Endothelial cell of umbilical vein (primary cell): ENCODE results near the gene AMOT. TPM values are rescaled to one million over a fixed set of nuclear protein-coding genes. Genes with fewer than 3 reads are reported as not detected.

Experiments used
- BruUV-seq: library from RNA; stranded (reverse); fragments of 400-500 nt; replicated peaks from 2 replicates; lab custom pipeline; 2021; lab: Mats Ljungman, UMichigan
- CTCF ChIA-PET: fragments of 300-600, 350-600 bp; sonication (Branson Sonifier 250); formaldehyde crosslinking; loops from one replicate; lab custom pipeline; 2021; ENCODE audit warnings: antibody characterized with exemption, inconsistent platforms; lab: Charles Lee
- POLR2A ChIA-PET: fragments of 300-600, 350-600 bp; sonication (Branson Sonifier 250); formaldehyde crosslinking; loops from one replicate; lab custom pipeline; 2021; ENCODE audit warnings: antibody characterized with exemption, inconsistent platforms; lab: Charles Lee
- DNase-seq: peaks from one replicate; pipeline ENCODE4 v3.0.0-alpha.2; 2011; ENCODE audit warnings: low read depth, low spot score
- FAIRE-seq: peaks from 2 replicates; lab custom pipeline; 2011; peaks lifted over from hg19 to GRCh38; lab: Jason Lieb, UNC
- H2AFZ ChIP-seq: 2 replicates; pipeline ENCODE4 v1.6.0; 2012; ENCODE audit warnings: low read depth, low read length, control low read depth, inconsistent platforms
- H3K27ac ChIP-seq: 2 replicates; pipeline ENCODE4 v1.5.1; 2011; ENCODE audit warnings: low read depth, mild to moderate bottlenecking, control low read depth, low read length, moderate library complexity; ENCODE audit not compliant: insufficient read depth
- H3K27me3 ChIP-seq, 2 experiments: 2 replicates each; pipeline versions ENCODE4 v1.6.0 to v1.6.1; 2011; ENCODE audit warnings: low read length in 2 of 2, mixed read lengths in 1 of 2; ENCODE audit not compliant: control insufficient read depth in 2 of 2, insufficient read depth in 2 of 2
- H3K36me3 ChIP-seq, 2 experiments: 2 replicates in 1 of 2; 3 replicates in 1 of 2; pipeline ENCODE4 v1.5.1; 2011; ENCODE audit warnings: low read length in 2 of 2, mild to moderate bottlenecking in 1 of 2, moderate library complexity in 1 of 2; ENCODE audit not compliant: control insufficient read depth in 2 of 2, insufficient read depth in 2 of 2; ENCODE audit errors: extremely low read depth in 1 of 2
- H3K4me1 ChIP-seq: 3 replicates; pipeline ENCODE4 v1.5.1; 2011; ENCODE audit warnings: mild to moderate bottlenecking, low read length; ENCODE audit not compliant: control insufficient read depth, insufficient read depth; ENCODE audit errors: extremely low read depth
- H3K4me2 ChIP-seq: 2 replicates; pipeline ENCODE4 v1.6.1; 2011; ENCODE audit warnings: low read length, control low read depth, mixed read lengths; ENCODE audit not compliant: insufficient read depth
- H3K4me3 ChIP-seq, 3 experiments: fragments of 200-600 bp in 1 of 3; sonication (generic), shearing (Covaris generic) in 1 of 3; replicated peaks in 1 of 3; 2 replicates each; pipeline ENCODE4 v1.5.1; 2011 to 2016; ENCODE audit warnings: control low read depth in 3 of 3, low read length in 3 of 3, mild to moderate bottlenecking in 2 of 3, inconsistent platforms in 1 of 3, low read depth in 1 of 3, moderate library complexity in 1 of 3; ENCODE audit not compliant: insufficient read depth in 1 of 3
- H3K79me2 ChIP-seq: 2 replicates; pipeline ENCODE4 v1.6.0; 2012; ENCODE audit warnings: low read length, inconsistent platforms; ENCODE audit not compliant: control insufficient read depth, insufficient read depth
- H3K9ac ChIP-seq: replicated peaks from 2 replicates; pipeline ENCODE3; 2011; ENCODE audit warnings: low read length, control low read depth; ENCODE audit not compliant: insufficient read depth; ENCODE audit errors: extremely low read depth
- H3K9me1 ChIP-seq: replicated peaks from 3 replicates; pipeline ENCODE4 v1.6.0; 2011; ENCODE audit warnings: mild to moderate bottlenecking, low read length; ENCODE audit not compliant: control insufficient read depth, insufficient read depth; ENCODE audit errors: extremely low read depth
- H3K9me3 ChIP-seq: replicated peaks from 2 replicates; pipeline ENCODE4 v1.5.1; 2012; ENCODE audit warnings: low read length, inconsistent platforms; ENCODE audit not compliant: control insufficient read depth, insufficient read depth
- H4K20me1 ChIP-seq: replicated peaks from 2 replicates; pipeline ENCODE3; 2011; ENCODE audit warnings: mild to moderate bottlenecking, low read length; ENCODE audit not compliant: control insufficient read depth, insufficient read depth; ENCODE audit errors: extremely low read depth
- EZH2 ChIP-seq: IDR thresholded peaks from 2 replicates; pipeline ENCODE4 v1.6.1; 2012; ENCODE audit warnings: borderline replicate concordance, low read depth, mild to moderate bottlenecking, moderate library complexity, low read length, inconsistent platforms; ENCODE audit not compliant: severe bottlenecking
- FOS ChIP-seq: IDR thresholded peaks from 2 replicates; pipeline ENCODE4 v1.6.1; 2011; ENCODE audit warnings: mild to moderate bottlenecking, low read length, moderate library complexity, borderline replicate concordance; ENCODE audit not compliant: insufficient read depth
- GATA2 ChIP-seq: IDR thresholded peaks from 2 replicates; pipeline ENCODE4 v1.7.0; 2011; ENCODE audit warnings: low read depth, mild to moderate bottlenecking, moderate library complexity, mixed read lengths, low read length; ENCODE audit not compliant: insufficient read length, insufficient read depth
- JUN ChIP-seq: IDR thresholded peaks from 2 replicates; pipeline ENCODE4 v1.6.1; 2011; ENCODE audit warnings: borderline replicate concordance, low read depth; ENCODE audit not compliant: insufficient read length, insufficient read depth
- MYC ChIP-seq: IDR thresholded peaks from one replicate; pipeline ENCODE4 v1.6.1; 2011; ENCODE audit warnings: mild to moderate bottlenecking, low read depth, low read length
- POLR2A ChIP-seq: IDR thresholded peaks from 2 replicates; pipeline ENCODE4 v1.6.1; 2012; ENCODE audit warnings: low read depth, mild to moderate bottlenecking, control low read depth, low read length
- POLR2AphosphoS5 ChIP-seq: IDR thresholded peaks from 2 replicates; pipeline ENCODE4 v1.6.1; 2012; ENCODE audit warnings: low read depth, mild to moderate bottlenecking, control low read depth, low read length, moderate library complexity; ENCODE audit not compliant: insufficient read depth
- dilution Hi-C: fragments of 300-500 bp; cut with MboI; formaldehyde crosslinking; loops from one replicate; pipeline ENCODE4 v1.15.0; 2019; ENCODE audit warnings: low sequenced_read_pairs; ENCODE audit not compliant: extremely low pct_ligation_motif_present
- intact Hi-C: fragments of 100-400 bp; cut with micrococcal nuclease; formaldehyde crosslinking; loops from one replicate; pipeline ENCODE4 v1.10.0; 2022
- polyA plus RNA-seq, 4 experiments: library from polyadenylated mRNA; depleted of rRNA in 3 of 4; stranded (reverse) in 3 of 4; unstranded in 1 of 4; fragments of >200 nt; gene quantifications; 2 replicates each; pipeline versions ENCODE4 v1.2.1 to v1.2.3, GENCODE V29; 2011 to 2012; ENCODE audit warnings: missing spikeins in 1 of 4
- total RNA-seq: library from RNA; stranded (reverse); gene quantifications from 2 replicates; pipeline ENCODE4 v1.2.3, GENCODE V29; 2021
- TF ChIP-seq, protein P1 (sequence below), 2 donors: IDR thresholded peaks; 1 replicate in 1 of 2; 2 replicates in 1 of 2; pipeline ENCODE4 v1.5.1; 2011; ENCODE audit warnings: low read length in 2 of 2, mild to moderate bottlenecking in 2 of 2, moderate library complexity in 2 of 2, control low read depth in 1 of 2, inconsistent platforms in 1 of 2, low read depth in 1 of 2; ENCODE audit not compliant: insufficient read depth in 1 of 2; ENCODE audit errors: extremely low read depth in 1 of 2
- TF ChIP-seq, protein P2 (sequence below): IDR thresholded peaks from 2 replicates; pipeline ENCODE4 v1.6.1; 2011; ENCODE audit not compliant: insufficient read depth, insufficient read length

Gene AMOT
- total and polyA plus RNA-seq, 2 donors (not counting 3 experiments of a cell fraction or from before 2014, with no cell fraction given), result 0.68 to 3.5 TPM

DNA sequence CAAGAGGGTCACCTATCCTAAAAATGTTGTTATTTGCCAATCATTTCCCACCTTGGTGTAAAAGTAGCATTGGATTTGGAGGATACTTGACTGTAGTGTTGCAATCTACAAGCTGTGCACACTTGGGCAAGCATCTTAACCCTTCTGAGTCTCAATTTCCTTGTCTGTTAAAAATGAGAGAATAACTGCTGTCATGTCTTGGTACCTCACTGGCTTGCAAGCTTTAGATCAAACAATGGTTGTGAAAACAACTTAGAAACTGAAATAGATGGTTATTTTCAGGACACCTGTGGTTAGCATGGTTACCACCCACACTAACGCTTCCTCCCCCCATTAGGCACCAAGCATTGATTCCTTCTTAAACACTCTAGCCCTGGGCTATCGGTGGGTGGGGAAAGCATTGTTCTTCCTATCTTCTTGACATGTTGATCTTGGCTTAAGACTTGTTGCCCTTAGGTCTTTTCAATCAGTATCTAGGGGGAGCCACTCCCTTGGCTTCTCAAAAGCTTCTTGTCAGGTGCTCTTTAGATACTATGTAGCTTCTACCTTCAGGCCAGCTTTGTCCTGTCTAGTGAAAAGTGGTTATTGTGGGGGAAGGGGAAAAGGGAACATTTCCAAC, 10.6 kb upstream of the AMOT start:
- H3K27me3 ChIP-seq, result no peaks in the 10 kb centered on the region
- TF ChIP-seq, protein P1, sequence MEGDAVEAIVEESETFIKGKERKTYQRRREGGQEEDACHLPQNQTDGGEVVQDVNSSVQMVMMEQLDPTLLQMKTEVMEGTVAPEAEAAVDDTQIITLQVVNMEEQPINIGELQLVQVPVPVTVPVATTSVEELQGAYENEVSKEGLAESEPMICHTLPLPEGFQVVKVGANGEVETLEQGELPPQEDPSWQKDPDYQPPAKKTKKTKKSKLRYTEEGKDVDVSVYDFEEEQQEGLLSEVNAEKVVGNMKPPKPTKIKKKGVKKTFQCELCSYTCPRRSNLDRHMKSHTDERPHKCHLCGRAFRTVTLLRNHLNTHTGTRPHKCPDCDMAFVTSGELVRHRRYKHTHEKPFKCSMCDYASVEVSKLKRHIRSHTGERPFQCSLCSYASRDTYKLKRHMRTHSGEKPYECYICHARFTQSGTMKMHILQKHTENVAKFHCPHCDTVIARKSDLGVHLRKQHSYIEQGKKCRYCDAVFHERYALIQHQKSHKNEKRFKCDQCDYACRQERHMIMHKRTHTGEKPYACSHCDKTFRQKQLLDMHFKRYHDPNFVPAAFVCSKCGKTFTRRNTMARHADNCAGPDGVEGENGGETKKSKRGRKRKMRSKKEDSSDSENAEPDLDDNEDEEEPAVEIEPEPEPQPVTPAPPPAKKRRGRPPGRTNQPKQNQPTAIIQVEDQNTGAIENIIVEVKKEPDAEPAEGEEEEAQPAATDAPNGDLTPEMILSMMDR (IDR thresholded peaks at IDR 0.05; ENCODE audit: extremely low read depth in 1 of 2, insufficient read depth in 1 of 2, low read depth in 1 of 2, low read length in 2 of 2), result no peak
- TF ChIP-seq JUN (no peak), POLR2AphosphoS5 (no peak), GATA2 (no peak), EZH2 (no peak), MYC (no peak), POLR2A (no peak), FOS (no peak)
- TF ChIP-seq, protein P2, sequence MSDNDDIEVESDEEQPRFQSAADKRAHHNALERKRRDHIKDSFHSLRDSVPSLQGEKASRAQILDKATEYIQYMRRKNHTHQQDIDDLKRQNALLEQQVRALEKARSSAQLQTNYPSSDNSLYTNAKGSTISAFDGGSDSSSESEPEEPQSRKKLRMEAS, result no peak
- CTCF ChIA-PET, result no interaction called here
- H3K4me1 ChIP-seq, result no peaks in the 10 kb centered on the region
- H3K4me2 ChIP-seq, result no peak overlapping the region
- DNase-seq (no peak), FAIRE-seq (no peak)
- H4K20me1 ChIP-seq, result no peaks in the 10 kb centered on the region
- no peak overlapping the region for H3K4me3 ChIP-seq
- no TSS peak for BruUV-seq
- no peaks in the 10 kb centered on the region for H3K36me3 ChIP-seq
- POLR2A ChIA-PET, result no interaction called here
- H3K9me3 ChIP-seq, result no peaks in the 10 kb centered on the region
- no peak overlapping the region for H2AFZ ChIP-seq
- dilution Hi-C loops (no loop called here), intact Hi-C loops (no loop called here)
- H3K9ac ChIP-seq, result no peak overlapping the region
- no peak overlapping the region for H3K27ac ChIP-seq
- H3K9me1 ChIP-seq, result no peaks in the 10 kb centered on the region
- no peaks in the 10 kb centered on the region for H3K79me2 ChIP-seq
